Inferior parietal cortex (tissue), 1 donor: ENCODE data around the gene RAC3.

Experiments used
- DNase-seq: peaks from one replicate; pipeline ENCODE4 v3.0.0-alpha.2; 2016; ENCODE audit errors: extremely low spot score

RAC3 gene

GRCh38 chr17:82055965-82056728, 24.7 kb downstream of the RAC3 start:
- no peak for DNase-seq

GRCh38 chr17:82056729-82057621, 25.5 kb downstream of the RAC3 start:
- DNase-seq = no peak

DNA sequence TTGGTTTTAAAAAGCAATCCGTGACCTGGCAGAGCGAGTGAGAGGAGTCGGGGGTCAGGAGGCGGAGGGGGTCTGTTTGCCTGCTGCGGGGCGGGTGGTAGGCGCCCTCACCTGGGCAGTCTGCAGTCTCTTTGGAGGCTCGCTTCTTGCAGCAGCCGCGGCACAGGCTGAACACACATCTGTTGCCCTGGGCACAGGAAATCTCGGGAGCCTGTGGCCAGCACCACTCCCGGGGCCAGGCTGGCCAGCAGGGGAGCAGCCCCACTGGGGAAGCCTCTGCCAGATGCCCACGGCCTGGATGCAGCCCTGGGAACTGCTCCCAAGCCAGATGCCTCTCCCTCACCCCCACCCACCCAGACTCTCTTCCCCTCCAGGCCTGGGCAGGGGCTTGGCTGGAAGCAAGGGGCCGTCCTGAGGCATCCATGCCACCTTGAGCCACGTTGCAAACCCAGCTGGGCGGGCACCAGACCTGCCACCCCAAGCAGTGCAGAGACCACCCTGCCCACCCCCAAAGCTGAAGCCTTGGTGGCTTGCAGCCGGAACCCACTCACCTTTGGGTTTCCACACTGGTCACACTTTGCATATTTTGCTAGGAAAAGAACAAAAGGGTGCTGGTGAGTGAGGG, 26.9 kb downstream of the RAC3 start:
- no peak for DNase-seq

DNA sequence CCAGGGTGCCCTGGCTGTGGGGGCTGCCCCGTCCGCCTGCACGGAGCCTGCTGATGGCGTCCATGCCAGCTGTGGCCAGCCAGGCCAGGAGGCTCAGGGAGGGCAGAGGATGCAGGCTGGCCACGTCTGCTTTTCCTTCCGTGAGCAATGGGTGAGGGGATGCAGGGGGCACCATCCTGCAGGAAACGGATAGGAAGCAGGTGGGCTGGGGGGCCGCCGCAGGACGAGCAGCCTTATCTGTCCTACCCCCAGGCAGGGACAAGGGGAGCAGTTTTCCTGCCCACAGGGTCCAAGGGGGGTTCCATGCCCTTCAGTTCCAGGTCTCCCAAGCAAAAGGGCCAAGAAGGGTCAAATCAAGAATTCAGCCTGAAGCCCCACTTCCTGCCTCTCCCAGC, 27.4 kb downstream of the RAC3 start:
- DNase-seq = no peak

GRCh38 chr17:82059272-82060000, 28.0 kb downstream of the RAC3 start:
- DNase-seq = no peak

GRCh38 chr17:82060001-82060380, 28.5 kb downstream of the RAC3 start:
- no peak for DNase-seq

GRCh38 chr17:82060614-82061013, 29.1 kb downstream of the RAC3 start:
- DNase-seq = no peak

DNA sequence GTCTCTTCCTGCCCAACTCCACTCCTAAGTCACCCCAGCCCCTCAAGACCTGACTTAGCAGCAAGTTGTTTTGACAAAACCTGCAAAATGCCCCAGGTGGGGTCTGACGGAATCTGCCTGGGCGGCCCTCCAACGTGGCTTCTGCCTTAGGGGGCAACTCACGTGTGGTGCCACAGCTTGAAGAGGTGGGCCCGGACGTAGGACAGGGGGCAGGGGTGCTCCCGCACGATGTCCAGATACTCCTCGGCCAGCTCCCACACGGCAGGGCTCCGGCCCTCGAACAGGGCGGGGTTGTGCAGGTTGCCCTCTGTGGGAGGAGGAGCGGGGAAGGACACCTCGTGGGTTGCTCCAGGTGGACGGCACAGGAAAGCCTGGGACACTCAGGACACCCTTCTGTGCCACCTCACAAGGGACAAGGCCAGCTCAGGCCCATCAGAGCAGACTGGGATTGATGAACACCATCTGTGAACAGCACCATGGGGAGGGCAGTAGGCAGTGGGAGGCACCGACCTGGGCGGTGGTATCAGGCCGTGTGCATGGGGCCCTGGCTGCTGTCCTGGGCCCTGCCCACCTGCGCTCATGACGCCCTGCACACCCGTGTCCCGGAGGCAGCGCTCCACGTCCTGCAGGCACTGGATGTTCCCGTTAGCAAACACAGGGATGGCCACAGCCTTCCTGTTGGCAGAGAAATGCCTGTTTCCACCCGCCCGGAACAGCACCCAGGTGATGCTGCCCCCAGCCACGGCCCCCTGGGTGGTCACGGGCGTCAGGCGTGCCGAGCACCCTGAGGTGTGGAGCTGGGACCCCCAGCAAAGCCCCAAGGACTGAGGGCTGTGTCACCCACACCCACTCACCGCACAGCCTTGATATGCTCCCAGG, 29.8 kb downstream of the RAC3 start:
- DNase-seq = no peak

GRCh38 chr17:82062076-82062983, 30.9 kb downstream of the RAC3 start:
- DNase-seq = no peak

- no peak for DNase-seq
These were observed 31.5 kb downstream of the RAC3 start for GRCh38 chr17:82062984-82063368.

DNA sequence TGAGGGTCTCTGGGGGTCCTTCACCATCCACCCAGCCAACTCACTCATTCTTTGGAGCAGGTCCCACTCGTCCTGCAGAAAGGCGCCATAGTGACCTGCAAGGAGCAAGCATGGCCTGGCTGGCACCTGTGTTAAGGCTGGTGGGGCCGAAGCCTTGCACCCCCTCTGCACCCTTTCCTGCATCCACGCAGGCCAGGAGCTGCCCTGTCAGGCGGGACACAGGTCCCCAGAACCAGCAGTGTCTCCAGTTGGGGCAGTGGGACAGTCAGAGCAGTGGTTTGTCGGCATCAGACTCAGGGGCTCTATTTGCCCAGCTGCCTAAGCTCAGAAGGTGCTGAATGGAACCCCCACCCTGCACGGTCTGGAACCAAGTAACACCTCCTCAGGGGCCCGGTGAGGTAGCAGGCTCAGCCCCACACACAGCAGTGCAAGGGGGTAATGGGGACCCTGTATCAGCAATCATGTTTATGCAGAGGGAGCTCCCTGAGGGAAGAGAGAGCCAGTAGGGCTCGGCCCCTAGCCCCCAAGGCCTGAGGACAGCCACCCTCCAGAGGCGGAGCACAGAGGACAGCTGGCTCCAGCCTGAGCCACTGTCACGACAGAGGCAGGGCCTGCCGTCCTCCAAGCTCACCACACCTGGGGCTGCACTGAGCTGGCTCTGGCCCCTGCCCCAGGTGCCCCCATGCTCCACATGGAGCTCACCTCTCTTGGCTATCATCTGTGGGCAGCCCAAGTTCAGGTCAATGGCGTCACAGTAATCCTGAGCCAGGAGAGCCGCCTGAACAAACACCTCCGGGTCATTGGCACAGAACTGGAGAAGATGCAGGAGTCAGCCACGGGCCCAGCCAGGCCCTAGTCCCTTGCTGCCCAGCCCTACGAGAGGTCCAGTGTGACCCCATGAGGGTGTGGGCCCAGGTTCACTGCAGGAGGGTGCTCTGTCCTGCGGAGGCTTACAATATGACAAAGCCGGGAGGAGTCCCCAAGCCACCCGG, 32.2 kb downstream of the RAC3 start:
- DNase-seq = no peak

- DNase-seq = no peak
These were observed 33.1 kb downstream of the RAC3 start for GRCh38 chr17:82064433-82065192.

DNA sequence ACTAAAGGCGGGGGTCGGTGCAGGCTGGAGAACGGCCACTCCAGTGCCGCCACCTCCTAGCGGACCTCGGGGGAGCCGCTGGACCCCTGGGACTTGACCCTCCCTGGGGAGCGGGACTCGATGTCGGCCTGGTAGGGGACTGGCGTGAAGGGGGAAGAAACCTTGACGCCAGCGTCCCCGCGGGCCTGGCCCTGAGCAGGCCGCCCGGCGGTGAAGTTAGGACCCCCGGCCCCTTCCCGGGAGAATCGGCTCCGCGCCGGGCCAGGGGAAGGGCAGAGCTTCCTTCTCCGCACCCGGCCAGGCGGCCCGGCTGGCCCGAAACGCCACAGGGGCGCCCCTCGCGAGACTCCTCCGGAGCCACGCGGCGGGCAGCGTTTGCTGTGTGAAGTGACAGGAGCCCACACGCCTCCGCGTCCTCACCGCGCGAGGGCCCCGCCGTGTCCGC, 33.7 kb downstream of the RAC3 start:
- no peak for DNase-seq

- DNase-seq = peak; percentile 65
These were observed 34.3 kb downstream of the RAC3 start, which contains the start of gene DUS1L for GRCh38 chr17:82065638-82066303. TSS of gene DUS1L (minus strand) at chr17:82065804. CDS start at chr17:82065059, 745 bp downstream.

DNA sequence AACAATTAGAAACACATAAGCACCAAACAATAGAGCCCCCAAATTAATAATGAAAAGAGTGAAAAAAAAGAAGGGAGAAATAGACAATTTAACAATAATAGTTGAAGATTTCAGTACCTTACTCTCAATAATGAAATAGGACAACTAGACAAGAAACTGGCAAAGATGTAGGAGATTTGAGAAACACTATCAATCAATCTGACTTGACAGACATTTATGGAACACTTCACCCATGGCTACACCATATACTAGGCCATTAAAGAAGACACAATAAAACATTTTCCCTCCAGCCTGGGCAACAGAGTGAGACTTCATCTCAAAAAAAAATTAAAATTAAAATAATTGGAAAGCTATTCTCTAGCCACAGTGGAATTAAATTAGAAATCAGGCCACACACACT, 39.1 kb downstream of the RAC3 start:
- no peak for DNase-seq

- DNase-seq = no peak
These were observed 41.3 kb downstream of the RAC3 start for GRCh38 chr17:82072827-82073226.

- no peak for DNase-seq
These were observed 42.0 kb downstream of the RAC3 start for GRCh38 chr17:82073446-82073845.
